ENCODE measurements around the gene CELA2B.
"Not testable (repeated sequence)": the region's sequence is repeated elsewhere in the genome, so short reads cannot be mapped to it uniquely, and the experiment has no call there.

Gene CELA2B

GRCh38 chr1:15445390-15446122 lies 30.3 kb upstream of the CELA2B start:
- DNase-seq (ENCODE audit: low spot score) = no peak

- DNase-seq (ENCODE audit: low spot score) = no peak
These were observed 29.7 kb upstream of the CELA2B start for GRCh38 chr1:15446212-15446611.

GRCh38 chr1:15448877-15449462 lies 26.9 kb upstream of the CELA2B start:
- DNase-seq (ENCODE audit: low spot score) = no peak

- no peak for DNase-seq (ENCODE audit: low spot score)
These were observed 26.3 kb upstream of the CELA2B start for GRCh38 chr1:15449567-15449966.

GRCh38 chr1:15451014-15451722 lies 24.7 kb upstream of the CELA2B start:
- no peak for DNase-seq (ENCODE audit: low spot score)

- DNase-seq (ENCODE audit: low spot score) = no peak
These were observed 23.7 kb upstream of the CELA2B start for GRCh38 chr1:15452216-15452615.

GRCh38 chr1:15452866-15453571 lies 22.9 kb upstream of the CELA2B start:
- DNase-seq (ENCODE audit: low spot score) = no peak

- no peak for DNase-seq (ENCODE audit: low spot score)
These were observed 22.2 kb upstream of the CELA2B start for GRCh38 chr1:15453734-15454133.

GRCh38 chr1:15454256-15454655 lies 21.6 kb upstream of the CELA2B start:
- no peak for DNase-seq (ENCODE audit: low spot score)

GRCh38 chr1:15455522-15455921 lies 20.4 kb upstream of the CELA2B start:
- no peak for DNase-seq (ENCODE audit: low spot score)

- DNase-seq (ENCODE audit: low spot score) = no peak
These were observed 19.5 kb upstream of the CELA2B start, which contains the start of gene CELA2A for GRCh38 chr1:15456313-15456954. Gene CELA2A, plus strand, starts transcription at chr1:15456732. Its CDS starts 22 bp downstream, at chr1:15456754.

GRCh38 chr1:15457585-15457984 lies 18.3 kb upstream of the CELA2B start:
- no peak for DNase-seq (ENCODE audit: low spot score)

- DNase-seq (ENCODE audit: low spot score) = not testable (repeated sequence)
These were observed 17.5 kb upstream of the CELA2B start for GRCh38 chr1:15458388-15458787.

GRCh38 chr1:15459771-15460707 lies 15.9 kb upstream of the CELA2B start:
- no peak for DNase-seq (ENCODE audit: low spot score)

- no peak for DNase-seq (ENCODE audit: low spot score)
These were observed 15.2 kb upstream of the CELA2B start for GRCh38 chr1:15460708-15461095.

- DNase-seq (ENCODE audit: low spot score) = not testable (repeated sequence)
These were observed 12.7 kb upstream of the CELA2B start for GRCh38 chr1:15463064-15463800.

GRCh38 chr1:15463926-15464322 lies 12.0 kb upstream of the CELA2B start:
- not testable (repeated sequence) for DNase-seq (ENCODE audit: low spot score)

GRCh38 chr1:15465674-15466073 lies 10.2 kb upstream of the CELA2B start:
- no peak for DNase-seq (ENCODE audit: low spot score)

GRCh38 chr1:15466955-15467625 lies 8.8 kb upstream of the CELA2B start:
- not testable (repeated sequence) for DNase-seq (ENCODE audit: low spot score)

- DNase-seq (ENCODE audit: low spot score) = no peak
These were observed 7.8 kb upstream of the CELA2B start for GRCh38 chr1:15468145-15468544.

Measured in CD4-positive, alpha-beta T cell treated with Interleukin-2 at 100 ng/mL for 4 hours (primary cell).